GM18520 (cell line): ENCODE data around the gene ZNF584.
A peak's percentile ranks its signal among the peaks of the same experiment; 100 is the strongest.

Experiments used
- ATAC-seq: cut with Tn5 transposase; IDR thresholded peaks from one replicate; pipeline ENCODE4 v1.9.1; 2021; ENCODE audit not compliant: unreplicated experiment

The ZNF584 gene

DNA sequence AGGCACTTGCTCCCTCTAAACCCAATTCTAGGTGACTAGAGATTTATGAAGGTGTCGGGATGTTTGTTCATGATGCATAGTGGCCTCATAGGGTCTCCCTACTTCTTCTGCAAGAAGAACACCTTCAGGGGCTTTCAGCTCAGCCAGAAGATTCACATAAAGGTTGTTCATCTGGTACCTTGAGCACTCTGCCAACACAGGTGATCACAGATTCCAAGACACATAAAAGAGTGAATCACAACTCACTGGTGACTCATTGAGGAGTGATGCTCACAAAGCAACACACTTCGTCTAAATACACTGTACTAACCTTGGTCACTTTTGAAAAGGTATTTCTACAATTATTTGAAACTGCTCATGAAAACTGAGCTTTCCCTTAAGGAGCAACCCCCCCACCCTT lies 51.6 kb downstream of the ZNF584 start:
- no peak for ATAC-seq

DNA sequence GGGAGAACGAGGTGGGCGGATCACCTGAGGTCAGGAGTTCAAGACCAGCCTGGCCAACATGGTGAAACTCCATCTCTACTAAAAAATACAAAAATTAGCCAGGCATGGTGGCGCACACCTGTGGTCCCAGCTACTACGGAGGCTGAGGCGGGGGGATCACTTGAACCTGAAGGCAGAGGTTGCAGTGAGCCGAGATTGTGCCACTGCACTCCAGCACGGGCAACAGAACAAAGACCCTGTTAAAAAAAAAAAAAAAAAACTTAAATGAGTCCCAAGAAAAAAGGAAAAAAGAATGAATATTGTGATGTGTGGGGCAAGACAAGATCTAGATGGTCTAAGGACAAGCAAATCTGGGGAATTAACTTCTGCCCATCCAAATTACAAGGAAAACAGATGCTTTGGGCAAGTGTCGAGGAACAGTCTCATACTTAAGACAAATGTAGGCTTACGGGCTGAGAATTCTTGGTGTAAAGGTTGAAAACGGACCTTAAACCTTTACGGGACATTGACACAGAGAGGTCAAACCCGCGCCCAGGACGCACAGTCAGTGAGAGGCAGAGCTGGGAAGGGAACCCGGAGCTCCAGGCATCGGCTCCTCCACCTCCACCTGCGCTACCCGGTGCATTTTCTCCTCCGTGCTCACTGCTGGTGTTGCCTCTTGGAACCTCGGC lies 57.8 kb downstream of the ZNF584 start:
- no peak for ATAC-seq

DNA sequence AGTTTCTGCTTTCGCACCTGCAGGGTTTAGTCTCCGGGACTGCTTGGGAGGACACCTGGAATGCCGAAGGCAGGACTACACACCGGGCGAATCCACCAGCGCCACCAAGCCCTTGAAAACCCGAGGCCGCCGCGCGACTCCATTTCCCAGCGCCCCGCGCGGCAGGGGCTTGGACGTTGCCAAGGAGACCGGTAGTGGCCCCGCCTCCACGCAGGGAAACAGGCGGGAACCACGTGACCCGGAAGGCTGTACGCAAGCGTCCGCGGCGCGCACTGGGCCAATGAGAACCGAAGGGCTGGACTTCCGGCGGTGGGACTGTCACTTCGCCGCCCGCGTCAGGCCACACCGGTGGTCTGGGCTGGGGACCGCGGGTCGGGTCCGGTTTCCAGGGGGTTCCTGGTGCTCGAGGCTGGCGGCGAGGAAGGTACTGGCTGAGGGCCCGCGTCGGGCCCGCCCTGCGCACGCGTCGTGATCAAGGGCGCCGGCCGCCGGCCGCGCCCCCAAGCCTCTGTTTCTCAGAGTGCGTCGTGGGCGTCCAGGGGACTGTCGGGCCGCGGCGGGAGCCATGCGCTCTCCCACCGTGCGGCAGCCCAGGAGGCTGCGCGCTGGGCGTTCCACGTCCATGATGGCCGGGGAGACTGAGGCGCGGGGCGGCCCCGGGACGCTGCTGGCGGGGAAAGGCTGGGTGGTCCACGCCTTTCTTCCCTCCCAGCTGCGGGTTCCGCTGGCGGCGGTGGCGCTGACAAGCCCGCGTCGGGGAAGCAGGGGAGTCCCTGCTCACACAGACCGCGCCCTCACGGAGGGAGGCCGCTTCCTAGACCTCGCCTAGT lies 58.5 kb downstream of the ZNF584 start, which contains the start of gene ZNF324:
TSS of gene ZNF324 (plus strand) at position 321 of the 830 bp plus-strand sequence. CDS start 2,106 bp downstream, outside the sequence.
- ATAC-seq, result peak; percentile 91
